GM10266 (cell line): ENCODE results near the gene PRSS21.

Experiments used
- DNase-seq: peaks from one replicate; pipeline ENCODE4 v3.0.0; 2012; ENCODE audit errors: extremely low spot score
- CTCF ChIP-seq: IDR thresholded peaks from 2 replicates; pipeline ENCODE4 v1.5.1; 2012; ENCODE audit warnings: mild to moderate bottlenecking, low read depth; ENCODE audit not compliant: control insufficient read depth, insufficient read depth; ENCODE audit errors: missing control alignments

Gene PRSS21

DNA sequence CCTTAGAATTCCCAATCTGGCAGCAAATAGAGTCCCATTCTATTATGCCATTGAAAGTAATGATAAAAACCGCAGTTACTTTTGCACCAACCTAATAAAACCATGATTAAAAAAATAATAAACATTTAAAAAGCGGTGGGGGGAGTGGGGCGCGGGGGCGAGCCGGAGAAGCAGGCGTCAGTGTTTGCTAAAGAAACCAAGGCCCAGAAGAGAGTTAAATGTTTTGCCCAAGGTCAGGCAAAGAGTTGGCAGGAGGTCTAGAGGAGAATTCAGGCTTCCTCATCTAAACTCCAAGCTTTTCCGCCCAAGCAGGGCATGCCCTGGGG, 50.6 kb downstream of the PRSS21 start:
- no peak for DNase-seq
- TF ChIP-seq CTCF, result no peak

DNA sequence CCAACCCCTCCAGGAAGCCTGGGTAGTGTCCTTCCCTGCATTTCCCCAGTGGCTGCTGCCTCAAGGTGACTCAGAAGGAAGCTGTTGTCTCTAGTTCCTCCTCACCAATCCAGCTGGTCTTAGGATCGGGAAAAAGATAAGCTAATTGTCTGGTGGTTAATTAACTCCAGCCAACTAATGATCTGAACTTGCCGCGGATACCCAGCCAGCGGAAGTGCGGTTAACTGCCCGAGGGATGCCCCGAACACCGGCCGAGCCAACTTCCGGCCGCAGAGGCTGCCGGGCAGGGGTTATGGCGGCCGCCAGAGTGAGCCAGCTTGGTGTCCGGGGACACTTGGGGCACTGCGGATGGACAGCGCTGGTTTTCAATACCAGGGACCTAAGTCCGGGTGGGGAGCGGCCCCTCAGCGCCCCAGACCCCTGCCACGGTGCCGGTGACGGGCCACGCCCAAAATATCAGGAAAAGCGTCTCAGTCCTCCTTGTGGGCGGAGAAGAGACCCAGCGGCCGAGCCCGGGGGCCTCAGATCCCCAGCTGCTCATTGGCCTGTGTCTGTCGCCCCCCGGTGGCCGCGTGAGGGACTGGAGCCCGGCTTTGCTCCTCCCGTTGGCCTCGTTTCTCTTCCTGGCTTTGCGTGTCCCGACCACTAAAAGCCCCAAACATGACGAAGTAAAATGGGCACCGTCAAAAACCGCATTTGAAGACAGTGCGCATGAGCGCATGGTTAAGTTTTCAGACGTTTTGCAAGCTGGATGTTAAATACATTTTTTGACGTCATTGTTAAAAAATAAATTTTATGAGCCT, 51.2 kb downstream of the PRSS21 start:
- peak; percentile 97 for DNase-seq

More for the DNA sequence above, 51.2 kb downstream of the PRSS21 start:
- TF ChIP-seq CTCF, result peak; percentile 97
